ENCODE results near the gene CHST1. TPM values are rescaled to one million over a fixed set of nuclear protein-coding genes. Genes with fewer than 3 reads are reported as not detected.

The CHST1 gene
- 2.3 TPM for polyA plus RNA-seq (2013, experiment 1 of 2)
- 2.4 TPM for polyA plus RNA-seq (2013, experiment 2 of 2)

GRCh38 chr11:45665206-45665932 is at the start of gene CHST1:
TSS of gene CHST1 (minus strand) at chr11:45665622. CDS start at chr11:45650923, 14,699 bp downstream.
- peaks cover 0 to 97% (median 39%) of the 10 kb centered on the region in 3 experiments for H3K27me3 ChIP-seq (ENCODE audit: control insufficient read depth in 3 of 3, insufficient read depth in 3 of 3, low read depth in 1 of 3, low read length in 3 of 3)
- no peak within 1 kb of the TSS for H3K4ac ChIP-seq (ENCODE audit: low read length)
- H3K18ac ChIP-seq (ENCODE audit: low read length), result peak within 1 kb of the TSS; percentile 90

GRCh38 chr11:45713573-45713972 is 48.2 kb upstream of the CHST1 start:
- no peak overlapping the region for H3K9ac ChIP-seq (ENCODE audit: low read depth, low read length, poor library complexity)
- H3K4me1 ChIP-seq (ENCODE audit: control insufficient read depth in 2 of 2, insufficient read depth in 1 of 2, low read depth in 1 of 2, low read length in 2 of 2), result no peaks in the 10 kb centered on the region
- no peak overlapping the region for H4K8ac ChIP-seq (ENCODE audit: low read depth, low read length)
- no peak overlapping the region for H3K4me2 ChIP-seq (ENCODE audit: insufficient read depth, low read length, poor library complexity, severe bottlenecking)
- H4K91ac ChIP-seq (ENCODE audit: low read depth, low read length, poor library complexity), result no peak overlapping the region
- no peak overlapping the region for H3K4ac ChIP-seq (ENCODE audit: low read length)
- no peak overlapping the region for H3K27ac ChIP-seq (replicated peaks; ENCODE audit: low read length)
- H3K4me3 ChIP-seq (ENCODE audit: low read length in 2 of 2), result no peak overlapping the region
- WGBS, 2 donors (ENCODE audit: extremely low coverage in 2 of 2, insufficient read length in 2 of 2, insufficient replicate concordance in 1 of 2), result no CpG with 5 or more reads among the region's 2 CpGs
- no peak overlapping the region for H2BK5ac ChIP-seq (ENCODE audit: low read length)
- H3K36me3 ChIP-seq (replicated peaks in 1 of 2; ENCODE audit: control insufficient read depth in 2 of 2, insufficient read depth in 2 of 2, low read length in 2 of 2), result no peaks in the 10 kb centered on the region
- no peak overlapping the region for H2BK120ac ChIP-seq (ENCODE audit: low read depth, low read length)
- H3K23ac ChIP-seq (ENCODE audit: low read depth, low read length, poor library complexity), result no peak overlapping the region
- H3K27me3 ChIP-seq (ENCODE audit: control insufficient read depth in 3 of 3, insufficient read depth in 3 of 3, low read depth in 1 of 3, low read length in 3 of 3), result peaks cover 0 to 24% (median 0%) of the 10 kb centered on the region in 3 experiments
- no peak overlapping the region for H2AK5ac ChIP-seq (ENCODE audit: low read depth, low read length)
- H3K14ac ChIP-seq (ENCODE audit: low read length), result no peak overlapping the region
- DNase-seq (ENCODE audit: low spot score), result no peak
- H2BK15ac ChIP-seq (ENCODE audit: low read length), result no peak overlapping the region
- no peak overlapping the region for H2AFZ ChIP-seq (ENCODE audit: low read length)
- H3K9me3 ChIP-seq (replicated peaks in 1 of 2; ENCODE audit: control insufficient read depth in 2 of 2, insufficient read depth in 1 of 2, low read depth in 1 of 2, low read length in 2 of 2), result no peaks in the 10 kb centered on the region
- H3K18ac ChIP-seq (ENCODE audit: low read length), result no peak overlapping the region
- H2BK12ac ChIP-seq (ENCODE audit: low read length), result no peak overlapping the region
- H3K79me1 ChIP-seq (ENCODE audit: low read depth, low read length), result no peaks in the 10 kb centered on the region

More at GRCh38 chr11:45665206-45665932, at the start of gene CHST1:
- no peak within 1 kb of the TSS for H4K91ac ChIP-seq (ENCODE audit: low read depth, low read length, poor library complexity)
- H3K4me3 ChIP-seq (ENCODE audit: low read length in 2 of 2), result peak within 1 kb of the TSS; percentile 26 to 81
- H3K27ac ChIP-seq (replicated peaks; ENCODE audit: low read length), result no peak within 1 kb of the TSS
- no peak within 1 kb of the TSS for H2AK5ac ChIP-seq (ENCODE audit: low read depth, low read length)
- H3K79me1 ChIP-seq (ENCODE audit: low read depth, low read length), result no peaks in the 10 kb centered on the region
- H3K36me3 ChIP-seq (replicated peaks in 1 of 2; ENCODE audit: control insufficient read depth in 2 of 2, insufficient read depth in 2 of 2, low read length in 2 of 2), result no peaks in the 10 kb centered on the region
- peak within 1 kb of the TSS; percentile 85 for H2AFZ ChIP-seq (ENCODE audit: low read length)
- no peak within 1 kb of the TSS for H4K8ac ChIP-seq (ENCODE audit: low read depth, low read length)
- H2BK120ac ChIP-seq (ENCODE audit: low read depth, low read length), result no peak within 1 kb of the TSS
- H2BK15ac ChIP-seq (ENCODE audit: low read length), result no peak within 1 kb of the TSS
- no peak for DNase-seq (ENCODE audit: low spot score)
- no peak within 1 kb of the TSS for H2BK12ac ChIP-seq (ENCODE audit: low read length)
- H3K4me1 ChIP-seq (ENCODE audit: control insufficient read depth in 2 of 2, insufficient read depth in 1 of 2, low read depth in 1 of 2, low read length in 2 of 2), result peaks cover 13 to 33% of the 10 kb centered on the region in 2 donors
- peak within 1 kb of the TSS; percentile 6 for H3K14ac ChIP-seq (ENCODE audit: low read length)
- H3K23ac ChIP-seq (ENCODE audit: low read depth, low read length, poor library complexity), result peak within 1 kb of the TSS; percentile 81
- peak within 1 kb of the TSS; percentile 96 for H3K9ac ChIP-seq (ENCODE audit: low read depth, low read length, poor library complexity)
- no peaks in the 10 kb centered on the region for H3K9me3 ChIP-seq (replicated peaks in 1 of 2; ENCODE audit: control insufficient read depth in 2 of 2, insufficient read depth in 1 of 2, low read depth in 1 of 2, low read length in 2 of 2)
- H3K4me2 ChIP-seq (ENCODE audit: insufficient read depth, low read length, poor library complexity, severe bottlenecking), result peak within 1 kb of the TSS; percentile 96
- WGBS, 2 donors (ENCODE audit: extremely low coverage in 2 of 2, insufficient read length in 2 of 2, insufficient replicate concordance in 1 of 2), result no CpG with 5 or more reads among the region's 96 CpGs
- no peak within 1 kb of the TSS for H2BK5ac ChIP-seq (ENCODE audit: low read length)

- Histone ChIP-seq H3K36me3 (replicated peaks in 1 of 2; ENCODE audit: control insufficient read depth in 2 of 2, insufficient read depth in 2 of 2, low read length in 2 of 2) (no peaks in the 10 kb centered on the region), H4K91ac (ENCODE audit: low read depth, low read length, poor library complexity) (no peak overlapping the region), H3K27me3 (ENCODE audit: control insufficient read depth in 3 of 3, insufficient read depth in 3 of 3, low read depth in 1 of 3, low read length in 3 of 3) (peaks cover 0 to 28% (median 0%) of the 10 kb centered on the region in 3 experiments), H4K8ac (ENCODE audit: low read depth, low read length) (no peak overlapping the region), H3K9me3 (replicated peaks in 1 of 2; ENCODE audit: control insufficient read depth in 2 of 2, insufficient read depth in 1 of 2, low read depth in 1 of 2, low read length in 2 of 2) (no peaks in the 10 kb centered on the region), H3K27ac (replicated peaks; ENCODE audit: low read length) (no peak overlapping the region), H3K14ac (ENCODE audit: low read length) (no peak overlapping the region), H3K79me1 (ENCODE audit: low read depth, low read length) (no peaks in the 10 kb centered on the region), H3K9ac (ENCODE audit: low read depth, low read length, poor library complexity) (no peak overlapping the region), H2AK5ac (ENCODE audit: low read depth, low read length) (no peak overlapping the region), H2BK12ac (ENCODE audit: low read length) (no peak overlapping the region), H3K4ac (ENCODE audit: low read length) (no peak overlapping the region), H3K4me1 (ENCODE audit: control insufficient read depth in 2 of 2, insufficient read depth in 1 of 2, low read depth in 1 of 2, low read length in 2 of 2) (peaks cover 0 to 7% of the 10 kb centered on the region in 2 donors), H2BK120ac (ENCODE audit: low read depth, low read length) (no peak overlapping the region), H3K18ac (ENCODE audit: low read length) (no peak overlapping the region), H2AFZ (ENCODE audit: low read length) (no peak overlapping the region), H3K4me3 (ENCODE audit: low read length in 2 of 2) (no peak overlapping the region), H2BK15ac (ENCODE audit: low read length) (no peak overlapping the region), H3K23ac (ENCODE audit: low read depth, low read length, poor library complexity) (no peak overlapping the region), H3K4me2 (ENCODE audit: insufficient read depth, low read length, poor library complexity, severe bottlenecking) (no peak overlapping the region), H2BK5ac (ENCODE audit: low read length) (no peak overlapping the region)
- no peak for DNase-seq (ENCODE audit: low spot score)
- WGBS, 2 donors (ENCODE audit: extremely low coverage in 2 of 2, insufficient read length in 2 of 2, insufficient replicate concordance in 1 of 2), result no CpG with 5 or more reads among the region's 1 CpG
Observed at GRCh38 chr11:45710561-45710960, 45.1 kb upstream of the CHST1 start.

GRCh38 chr11:45708887-45709663 is 43.7 kb upstream of the CHST1 start:
- Histone ChIP-seq H2BK12ac (ENCODE audit: low read length) (no peak overlapping the region), H2BK5ac (ENCODE audit: low read length) (no peak overlapping the region), H2AFZ (ENCODE audit: low read length) (no peak overlapping the region), H3K27ac (replicated peaks; ENCODE audit: low read length) (no peak overlapping the region), H3K79me1 (ENCODE audit: low read depth, low read length) (no peaks in the 10 kb centered on the region), H3K14ac (ENCODE audit: low read length) (no peak overlapping the region), H3K4ac (ENCODE audit: low read length) (no peak overlapping the region), H3K9ac (ENCODE audit: low read depth, low read length, poor library complexity) (no peak overlapping the region), H3K4me2 (ENCODE audit: insufficient read depth, low read length, poor library complexity, severe bottlenecking) (no peak overlapping the region), H3K36me3 (replicated peaks in 1 of 2; ENCODE audit: control insufficient read depth in 2 of 2, insufficient read depth in 2 of 2, low read length in 2 of 2) (no peaks in the 10 kb centered on the region), H3K4me3 (ENCODE audit: low read length in 2 of 2) (no peak overlapping the region), H3K9me3 (replicated peaks in 1 of 2; ENCODE audit: control insufficient read depth in 2 of 2, insufficient read depth in 1 of 2, low read depth in 1 of 2, low read length in 2 of 2) (no peaks in the 10 kb centered on the region), H3K27me3 (ENCODE audit: control insufficient read depth in 3 of 3, insufficient read depth in 3 of 3, low read depth in 1 of 3, low read length in 3 of 3) (peaks cover 0 to 26% (median 0%) of the 10 kb centered on the region in 3 experiments), H4K8ac (ENCODE audit: low read depth, low read length) (no peak overlapping the region), H3K4me1 (ENCODE audit: control insufficient read depth in 2 of 2, insufficient read depth in 1 of 2, low read depth in 1 of 2, low read length in 2 of 2) (peaks cover 0 to 7% of the 10 kb centered on the region in 2 donors), H2BK120ac (ENCODE audit: low read depth, low read length) (no peak overlapping the region), H3K23ac (ENCODE audit: low read depth, low read length, poor library complexity) (no peak overlapping the region), H3K18ac (ENCODE audit: low read length) (no peak overlapping the region), H4K91ac (ENCODE audit: low read depth, low read length, poor library complexity) (no peak overlapping the region), H2BK15ac (ENCODE audit: low read length) (no peak overlapping the region), H2AK5ac (ENCODE audit: low read depth, low read length) (no peak overlapping the region)
- DNase-seq (ENCODE audit: low spot score), result no peak
- WGBS, 2 donors (ENCODE audit: extremely low coverage in 2 of 2, insufficient read length in 2 of 2, insufficient replicate concordance in 1 of 2), result no CpG with 5 or more reads among the region's 6 CpGs
